Measurements from ENCODE around the gene TMEM42.

The TMEM42 gene

DNA sequence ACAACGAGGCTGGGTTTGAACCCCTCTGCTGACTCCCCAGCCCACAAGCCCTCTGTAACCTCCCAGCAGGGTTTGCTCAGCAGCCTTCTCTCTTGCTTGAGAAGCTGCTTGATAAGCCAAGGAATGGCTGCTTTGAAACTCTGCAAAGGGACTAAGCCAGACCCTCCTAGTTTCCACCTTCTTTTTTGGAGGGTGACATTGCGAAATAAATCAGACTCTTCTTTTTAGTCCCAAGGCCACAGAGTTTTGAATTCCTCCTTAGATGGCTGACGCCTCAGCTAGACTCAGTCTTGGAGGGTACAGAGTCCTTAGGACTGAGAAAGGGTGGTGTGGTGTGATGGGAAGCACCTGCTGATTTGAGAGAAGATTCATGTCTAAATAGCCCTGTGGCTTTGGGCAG lies 13.9 kb downstream of the TMEM42 start:
- DNase-seq, result no peak

DNA sequence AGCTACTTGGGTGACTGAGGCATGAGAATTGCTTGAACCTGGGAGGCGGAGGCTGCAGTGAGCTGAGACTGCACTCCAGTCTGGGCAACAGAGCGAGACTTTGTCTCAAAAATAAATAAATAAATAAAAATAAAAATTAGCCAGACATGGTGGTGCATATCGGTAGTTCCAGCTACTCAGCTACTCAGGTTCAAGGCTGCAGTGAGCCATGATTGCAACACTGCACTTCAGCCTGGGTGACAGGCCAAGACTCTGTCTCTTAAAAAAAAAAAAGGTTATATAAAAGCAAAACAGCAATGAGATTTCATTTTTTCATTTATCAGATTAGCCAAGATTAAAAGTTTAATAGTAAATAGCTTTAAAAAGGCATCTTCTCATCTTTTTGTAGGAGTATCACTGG lies 15.6 kb downstream of the TMEM42 start:
- no peak for DNase-seq

DNA sequence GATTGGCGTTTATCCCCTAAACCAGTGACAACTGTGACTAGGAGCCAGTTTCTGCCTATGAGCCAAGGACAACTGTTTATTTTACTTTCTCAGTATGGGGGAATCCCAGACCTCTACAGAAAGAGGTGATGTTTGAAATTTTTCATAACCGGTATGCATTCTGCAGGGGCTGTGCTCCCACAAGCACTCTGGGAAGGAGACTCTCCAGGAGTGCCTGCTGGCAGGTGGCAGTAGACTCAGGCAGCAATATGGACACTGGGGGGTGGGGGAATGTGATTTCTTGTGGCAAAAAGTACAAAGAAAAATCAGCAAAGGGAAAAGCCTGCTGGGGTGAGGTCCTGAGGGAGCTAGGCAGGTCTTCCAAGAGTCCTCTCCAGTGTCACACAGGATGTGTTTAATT lies 18.6 kb downstream of the TMEM42 start:
- no peak for DNase-seq

DNA sequence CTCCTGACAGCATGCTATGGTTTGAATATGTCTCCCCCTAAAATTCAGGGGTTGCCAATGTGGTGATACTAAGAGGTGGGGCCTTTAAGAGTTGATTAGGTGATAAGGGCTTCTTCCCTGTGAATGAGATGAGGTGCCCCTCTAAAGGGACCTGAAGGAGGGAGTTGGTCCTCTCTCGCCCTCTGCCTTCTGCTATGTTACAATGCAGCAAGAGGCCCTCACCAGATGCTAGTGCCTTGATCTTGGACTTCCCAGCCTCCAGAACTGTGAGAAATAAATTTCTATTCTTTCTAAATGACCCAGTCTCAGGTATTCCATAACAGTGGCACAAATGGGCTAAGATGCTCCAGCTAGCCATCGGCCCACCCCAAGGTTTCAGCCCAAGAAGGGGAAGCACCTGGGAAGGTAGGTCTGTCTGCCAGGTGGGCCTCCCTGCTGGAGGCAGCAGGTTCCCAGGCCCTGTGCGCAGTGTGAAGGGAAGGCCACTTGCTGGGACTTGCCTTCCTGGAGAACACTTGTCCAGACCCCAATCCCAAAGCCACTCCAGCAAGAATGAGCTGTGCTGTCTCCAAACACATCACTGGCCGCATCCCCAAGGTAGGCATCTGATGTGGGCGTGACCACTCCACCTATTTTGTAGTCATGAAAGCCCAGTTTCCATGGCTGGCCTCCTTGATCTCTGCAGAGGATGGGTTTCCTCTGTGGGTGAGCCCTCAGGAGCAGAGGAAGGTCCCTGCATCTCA lies 21.7 kb downstream of the TMEM42 start:
- no peak for DNase-seq

DNA sequence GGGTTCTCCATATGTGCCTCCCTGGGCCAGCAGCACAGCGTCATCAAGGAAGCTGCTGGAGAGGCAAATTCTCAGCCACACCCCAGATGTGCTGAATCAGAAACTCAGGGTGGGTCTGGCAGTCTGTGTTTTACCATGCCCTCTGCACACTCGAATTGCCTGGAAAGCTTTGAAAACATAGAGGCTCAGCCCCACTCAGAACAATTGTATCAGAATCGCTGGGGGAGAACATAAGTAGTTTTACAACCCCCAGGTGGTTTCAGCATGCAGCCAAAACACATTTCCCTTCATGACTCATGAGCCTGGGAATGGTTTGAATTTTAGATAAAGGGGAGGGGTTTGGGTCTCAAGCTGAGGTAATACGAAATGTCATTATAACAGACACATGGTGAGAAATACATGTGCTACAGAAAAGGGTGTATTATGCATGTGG lies 22.3 kb downstream of the TMEM42 start:
- no peak for DNase-seq

DNA sequence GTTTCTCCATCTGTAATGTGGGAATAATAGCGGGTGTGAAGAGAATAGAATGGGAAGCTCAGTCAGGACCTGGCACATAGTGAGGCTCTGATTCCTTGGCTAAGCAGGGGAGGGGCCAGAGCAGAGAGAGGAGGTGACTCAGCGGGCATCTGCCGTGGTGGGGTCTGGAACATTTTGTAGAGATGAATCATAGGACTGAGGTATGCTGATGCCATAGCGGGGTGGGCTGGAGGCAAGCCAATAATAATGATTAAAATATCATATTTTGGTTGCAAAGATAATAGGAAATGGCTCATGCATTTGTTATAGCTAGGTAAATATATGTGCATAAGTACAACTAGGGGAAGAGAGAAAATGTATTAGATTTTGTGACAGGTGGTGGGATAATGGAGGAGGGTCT lies 23.9 kb downstream of the TMEM42 start:
- DNase-seq, result no peak

DNA sequence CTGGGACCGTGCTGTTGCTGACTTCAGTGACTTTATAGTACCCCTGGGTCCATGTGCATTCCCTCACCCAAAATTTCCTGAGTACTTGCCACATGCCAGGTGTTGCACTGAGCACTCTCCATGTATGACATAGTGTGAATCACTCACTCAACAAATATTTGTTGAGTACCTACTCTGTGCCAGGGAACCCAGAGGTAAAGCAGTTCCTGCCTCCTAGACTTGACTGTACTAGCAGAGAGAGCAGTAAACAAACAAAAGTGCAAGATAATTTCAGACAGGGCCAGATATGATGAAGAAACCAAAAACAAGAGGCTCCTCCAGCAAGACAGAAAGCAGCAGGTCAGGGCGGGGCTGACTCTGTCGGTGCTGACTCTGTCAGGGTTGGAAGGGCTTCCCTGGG lies 24.8 kb downstream of the TMEM42 start:
- DNase-seq, result no peak

DNA sequence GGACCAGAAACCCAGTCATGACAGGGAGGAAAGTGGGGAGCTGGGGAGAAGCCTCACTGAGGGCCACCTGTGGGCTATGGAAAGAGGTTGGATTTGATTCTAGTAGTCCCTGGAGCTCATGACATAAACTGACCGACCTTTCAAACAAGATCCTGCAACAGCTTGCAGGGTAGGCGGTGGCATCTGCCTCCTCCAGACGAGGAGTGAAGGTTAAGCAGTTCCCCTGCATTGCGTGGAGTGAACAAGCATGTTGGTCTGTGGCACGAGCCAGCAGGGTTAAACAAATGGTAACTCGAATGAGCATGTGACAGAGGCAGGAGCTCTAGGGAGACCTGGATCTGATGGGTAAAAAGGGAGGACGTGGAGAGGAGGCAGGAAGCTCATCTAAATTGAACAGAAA lies 25.4 kb downstream of the TMEM42 start:
- DNase-seq, result no peak

DNA sequence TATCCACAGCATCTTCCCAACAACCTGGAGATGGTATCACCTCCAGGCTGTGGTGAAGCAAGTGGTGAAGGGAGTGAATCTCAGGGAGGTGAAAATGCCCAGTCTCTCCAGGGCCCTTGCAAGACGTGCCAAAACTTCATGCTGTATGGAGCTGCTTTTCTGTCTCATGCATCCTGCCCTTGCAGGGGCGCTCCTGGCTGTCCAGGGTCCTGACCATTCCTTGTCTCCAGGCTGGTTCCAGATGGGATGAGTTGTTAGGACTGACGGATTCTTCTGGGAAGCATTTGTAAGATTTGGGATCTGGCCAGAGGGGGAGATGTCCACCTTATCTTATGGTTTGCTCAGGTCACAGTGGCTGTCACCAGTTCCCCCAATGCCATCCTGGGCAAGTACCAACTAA lies 28.5 kb downstream of the TMEM42 start:
- DNase-seq, result no peak

DNA sequence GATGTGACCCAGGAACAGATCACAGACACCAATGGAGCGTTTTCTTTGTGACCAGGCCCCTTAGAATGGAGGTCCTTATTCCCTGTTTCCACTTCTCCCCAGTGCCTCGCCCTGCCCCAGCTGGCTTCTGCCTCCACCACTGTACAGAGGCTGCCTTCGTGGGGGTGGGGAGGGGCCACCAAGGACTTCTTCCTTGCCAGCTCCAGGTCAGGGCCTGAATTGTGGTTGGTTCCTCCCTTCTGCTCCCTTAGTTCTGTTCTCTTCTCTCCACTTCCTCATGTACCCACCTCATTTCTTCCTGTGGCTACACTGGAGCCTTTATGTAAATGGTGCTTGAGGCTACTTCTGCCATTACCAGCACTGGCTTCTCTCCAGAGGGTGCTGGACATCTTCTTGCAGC lies 29.1 kb downstream of the TMEM42 start:
- DNase-seq, result no peak

DNA sequence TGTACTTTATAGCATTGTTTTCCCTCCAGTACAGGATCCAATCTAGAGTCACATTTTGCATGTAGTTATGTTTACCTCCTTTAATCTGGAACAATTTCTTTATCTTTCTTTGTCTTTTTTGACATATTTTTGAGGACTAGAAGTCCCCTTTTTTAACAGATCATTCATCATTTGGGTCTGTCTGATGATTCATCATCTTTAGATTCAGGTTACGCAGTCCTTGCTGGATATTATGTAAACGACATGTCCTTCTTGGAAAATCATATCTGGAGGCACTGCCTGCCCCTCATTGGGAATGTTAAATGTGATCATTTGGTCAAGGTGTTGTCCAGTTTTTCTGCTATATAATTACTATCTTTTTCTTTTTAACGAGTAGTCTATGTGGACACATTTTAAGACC lies 31.0 kb downstream of the TMEM42 start:
- no peak for DNase-seq

DNA sequence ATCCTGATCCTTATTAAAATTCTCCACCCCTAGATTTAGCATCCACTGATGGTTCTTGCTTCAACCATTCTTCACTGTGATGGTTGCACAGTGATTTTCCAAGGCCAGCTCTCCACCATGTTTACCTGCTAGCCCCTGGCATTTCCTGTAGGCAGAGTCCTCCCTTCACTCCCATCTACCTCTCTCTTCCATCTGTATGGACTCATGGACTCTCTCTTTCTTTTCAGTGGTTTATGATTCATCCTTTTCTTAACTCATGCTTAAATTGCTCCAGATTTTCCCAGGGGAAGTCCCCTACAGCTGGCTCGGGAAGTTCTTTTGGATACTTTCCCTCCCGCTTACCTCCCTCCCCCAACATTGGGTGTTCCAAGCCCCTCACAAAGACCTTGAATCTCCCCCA lies 31.4 kb downstream of the TMEM42 start:
- no peak for DNase-seq

DNA sequence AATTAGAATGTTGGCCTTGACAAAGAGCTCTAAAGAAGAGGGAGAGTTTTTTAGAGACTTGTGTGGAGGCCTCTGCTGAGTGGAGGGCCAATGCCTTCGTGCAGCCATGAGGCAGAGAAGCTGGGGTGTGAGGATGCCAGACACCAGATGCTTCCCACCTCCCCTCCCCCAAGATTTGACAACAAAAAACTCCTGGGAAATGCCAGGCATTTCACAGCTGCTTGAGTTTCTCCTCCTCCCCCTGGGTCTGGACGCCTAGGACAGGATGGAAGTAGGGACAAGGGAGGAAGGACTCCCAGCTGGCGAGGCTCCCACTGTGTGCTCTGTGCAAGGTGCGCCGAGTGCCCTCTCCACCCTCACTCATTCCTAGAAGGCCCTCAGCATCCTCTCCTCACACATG lies 32.8 kb downstream of the TMEM42 start:
- no peak for DNase-seq

DNA sequence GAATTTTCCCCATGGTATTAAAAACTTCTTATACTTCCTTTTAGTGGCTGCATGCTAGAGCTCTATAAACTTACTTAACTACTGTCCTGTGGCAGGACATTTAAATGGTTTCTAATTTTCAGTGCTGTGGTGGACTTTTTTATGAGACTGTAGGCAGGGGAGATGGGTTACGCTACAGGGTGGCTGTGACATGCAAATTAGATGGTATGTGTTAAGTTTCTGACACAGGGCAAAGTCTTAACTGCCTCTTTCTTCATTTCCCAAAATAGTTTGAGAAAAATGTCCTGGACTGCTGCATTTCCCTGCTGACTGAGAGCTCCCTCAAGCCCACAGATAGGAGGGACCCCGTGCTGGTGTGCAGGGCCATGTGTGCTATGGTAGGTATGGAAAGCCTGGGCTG lies 34.7 kb downstream of the TMEM42 start:
- DNase-seq, result no peak

DNA sequence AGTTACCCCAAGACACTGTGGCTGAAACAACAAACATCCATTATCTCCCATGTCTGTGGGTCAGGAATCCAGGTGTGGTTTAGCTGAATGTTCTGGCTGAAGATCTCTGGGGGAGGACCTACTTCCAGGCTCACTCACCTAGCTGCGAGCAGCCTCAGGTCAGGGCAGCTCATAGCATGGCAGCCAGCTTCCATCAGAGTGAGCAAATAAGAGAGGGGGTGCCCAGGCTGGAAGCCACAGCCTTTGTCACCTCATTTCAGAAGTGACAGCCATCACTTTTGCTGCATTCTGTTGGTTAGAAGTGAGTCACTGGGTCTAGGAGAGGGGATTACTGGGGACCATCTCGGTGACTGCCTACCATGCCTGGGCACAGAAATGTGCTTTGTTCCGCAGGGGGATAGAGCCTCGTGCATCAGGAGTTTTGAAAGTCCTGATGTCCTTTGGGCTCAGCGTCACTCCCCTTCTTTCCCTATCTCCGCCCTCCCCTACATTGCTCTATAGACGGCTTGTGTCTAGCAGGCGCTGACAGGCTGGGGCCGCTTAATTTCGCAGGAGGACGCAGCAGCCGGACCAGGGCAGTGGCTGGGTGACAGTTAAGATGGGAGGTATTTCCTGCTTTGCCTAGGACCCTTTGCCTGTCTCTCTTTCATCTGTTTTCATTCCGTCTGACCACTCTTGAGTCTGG lies 38.1 kb downstream of the TMEM42 start:
- DNase-seq, result no peak

DNA sequence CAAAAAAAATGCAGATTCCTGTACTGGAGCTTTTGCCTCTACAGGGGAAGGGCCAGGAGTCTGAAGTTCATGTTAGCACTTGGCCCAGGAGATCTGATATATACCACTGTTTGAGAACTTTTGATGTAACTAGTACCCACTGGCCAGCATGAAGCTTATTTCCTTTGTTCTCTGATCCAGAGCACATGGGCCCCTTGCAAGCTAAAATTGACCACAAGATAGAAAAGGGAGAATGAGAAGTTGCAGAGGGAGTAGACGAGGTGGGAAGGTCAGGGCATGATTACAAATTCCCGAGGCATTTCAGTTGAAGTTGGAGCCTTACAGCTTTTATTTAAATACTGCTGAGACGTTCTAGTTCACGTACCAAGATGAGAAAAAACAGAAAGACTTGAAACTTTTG lies 40.9 kb downstream of the TMEM42 start:
- no peak for DNase-seq

DNA sequence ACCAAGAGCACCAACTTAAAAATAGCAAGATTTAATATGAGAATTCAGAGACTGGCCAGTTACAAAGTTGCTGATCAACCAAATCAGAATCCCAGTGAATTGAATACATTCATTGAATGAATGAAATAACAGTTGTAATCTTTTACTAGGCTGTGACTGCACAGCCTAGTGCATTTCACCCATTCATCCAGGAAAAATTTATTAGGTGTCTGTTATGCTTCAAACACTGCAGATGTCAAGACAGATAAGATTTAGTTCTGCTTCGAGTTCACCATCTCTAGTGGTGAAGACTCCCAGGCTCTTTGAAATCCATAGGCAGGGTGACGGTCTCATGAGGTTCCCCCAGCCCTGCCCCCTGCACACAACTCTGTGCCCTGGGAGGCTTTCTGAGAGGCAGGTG lies 41.6 kb downstream of the TMEM42 start:
- no peak for DNase-seq

DNA sequence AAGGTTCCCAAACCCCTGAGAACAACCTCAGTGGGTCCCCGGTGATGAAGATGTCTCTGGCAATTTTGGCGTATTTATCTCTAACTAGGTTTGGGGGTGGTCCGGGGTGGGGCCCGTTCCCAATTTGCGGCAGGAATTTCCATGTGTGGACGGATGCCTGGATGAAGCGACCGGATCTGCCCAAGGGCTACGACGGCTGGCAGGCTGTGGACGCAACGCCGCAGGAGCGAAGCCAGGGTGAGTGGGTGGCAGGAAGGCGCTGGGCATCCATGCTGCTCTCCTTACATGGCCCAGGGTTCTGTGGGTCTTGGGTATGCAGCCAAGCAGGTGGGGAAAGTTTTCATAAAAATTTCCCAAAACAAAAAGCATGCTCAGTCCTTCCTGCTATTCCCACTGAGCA lies 42.0 kb downstream of the TMEM42 start:
- DNase-seq, result no peak

DNA sequence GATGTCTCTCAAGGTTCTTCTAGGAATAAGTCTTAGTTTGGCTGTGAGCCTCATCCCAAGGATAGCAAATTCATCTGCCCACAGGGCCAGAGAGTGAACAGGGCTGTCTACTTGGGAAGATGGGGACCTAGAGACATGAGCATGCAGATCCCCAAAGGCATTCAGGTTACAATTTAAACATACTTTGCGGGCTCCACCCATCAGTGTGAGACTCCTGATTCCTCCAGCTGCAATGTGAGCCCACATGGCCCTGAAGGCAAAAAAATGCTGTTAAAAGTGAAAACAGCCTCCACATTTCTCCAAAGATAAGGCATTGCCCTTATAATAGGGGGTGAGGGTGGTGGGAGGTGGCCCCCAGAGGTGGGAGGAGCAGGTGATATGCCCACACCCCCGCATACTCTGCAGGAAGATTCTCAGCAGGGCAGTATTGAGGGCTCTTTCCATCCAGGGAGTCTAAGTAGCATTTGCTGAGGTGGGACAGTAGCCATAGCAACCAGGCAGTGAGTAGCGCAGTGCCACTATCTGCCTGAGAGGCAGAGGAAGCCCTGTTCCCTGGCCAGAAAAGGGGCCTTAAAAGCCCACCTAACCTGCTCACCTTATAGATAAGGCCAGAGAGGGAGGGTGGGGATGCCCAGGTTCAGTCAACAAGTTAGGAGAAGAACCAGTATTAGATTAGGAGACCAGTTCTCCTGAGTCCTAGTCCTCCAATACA lies 43.9 kb downstream of the TMEM42 start:
- peak; percentile 5 for DNase-seq

DNA sequence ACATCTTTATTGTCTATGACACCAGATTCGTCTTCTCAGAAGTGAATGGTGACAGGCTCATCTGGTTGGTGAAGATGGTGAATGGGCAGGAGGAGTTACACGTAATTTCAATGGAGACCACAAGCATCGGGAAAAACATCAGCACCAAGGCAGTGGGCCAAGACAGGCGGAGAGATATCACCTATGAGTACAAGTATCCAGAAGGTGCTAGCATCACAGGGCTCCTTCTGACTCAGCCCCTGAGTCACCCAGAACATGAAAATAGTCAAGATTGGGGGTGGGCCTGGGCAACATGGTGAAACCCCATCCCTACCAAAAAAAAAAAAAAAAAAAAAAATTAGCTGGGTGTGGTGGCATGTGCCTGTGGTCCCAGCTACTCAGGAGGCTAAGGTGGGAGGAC lies 45.3 kb downstream of the TMEM42 start:
- DNase-seq, result no peak

DNA sequence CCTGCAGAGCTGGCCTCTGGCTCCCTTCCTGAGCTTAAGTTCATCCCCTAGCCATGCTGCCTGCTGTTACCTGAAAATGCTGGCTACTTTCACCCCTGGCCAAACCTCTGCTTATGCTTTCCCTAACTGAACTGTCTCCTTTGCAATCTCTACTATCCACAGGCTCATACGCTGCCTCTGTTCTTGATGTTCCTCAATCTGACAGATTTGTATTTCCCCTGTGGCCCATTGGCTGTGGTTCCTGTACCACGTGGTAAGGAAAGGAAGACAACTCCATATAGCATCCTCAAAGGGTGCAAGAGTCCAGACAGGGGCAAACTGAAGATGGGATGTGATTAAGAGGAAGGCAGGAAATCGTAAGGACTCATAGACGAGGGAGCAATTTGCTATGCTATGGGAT lies 45.9 kb downstream of the TMEM42 start:
- no peak for DNase-seq

DNA sequence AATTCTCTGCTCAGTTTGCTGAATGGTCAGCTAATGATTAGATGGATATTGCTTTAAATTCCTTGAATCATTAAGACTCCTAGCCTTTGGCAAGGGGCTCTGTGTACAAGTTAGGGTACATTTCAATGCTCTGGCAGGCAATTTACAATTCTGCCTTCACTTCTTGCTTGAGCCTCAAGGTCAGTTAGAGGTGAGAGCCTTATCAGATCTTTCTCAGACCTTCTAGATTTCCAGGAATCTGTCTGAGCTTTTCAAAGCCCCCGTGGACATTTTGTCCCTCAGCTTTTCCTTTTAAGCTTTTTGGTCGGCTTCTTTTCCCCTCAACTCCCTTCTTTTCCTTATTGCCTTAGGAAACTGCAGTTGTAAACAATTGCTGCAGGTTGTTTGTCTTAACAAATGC lies 47.4 kb downstream of the TMEM42 start:
- no peak for DNase-seq

DNA sequence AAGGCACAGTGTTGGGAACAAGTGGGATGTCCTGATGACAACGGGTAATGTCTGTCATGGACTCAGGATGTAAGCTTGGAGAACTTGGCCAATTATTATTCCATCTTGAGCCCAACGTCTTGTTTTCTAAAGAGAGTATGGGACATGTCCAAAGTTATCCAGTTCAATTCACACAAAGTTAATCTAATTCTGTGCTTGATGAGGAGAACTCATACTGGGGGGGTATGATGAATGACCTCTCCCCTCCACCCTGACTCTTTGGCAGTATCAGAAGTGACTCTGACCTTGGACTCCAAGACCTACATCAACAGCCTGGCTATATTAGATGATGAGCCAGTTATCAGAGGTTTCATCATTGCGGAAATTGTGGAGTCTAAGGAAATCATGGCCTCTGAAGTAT lies 49.0 kb downstream of the TMEM42 start:
- no peak for DNase-seq

DNA sequence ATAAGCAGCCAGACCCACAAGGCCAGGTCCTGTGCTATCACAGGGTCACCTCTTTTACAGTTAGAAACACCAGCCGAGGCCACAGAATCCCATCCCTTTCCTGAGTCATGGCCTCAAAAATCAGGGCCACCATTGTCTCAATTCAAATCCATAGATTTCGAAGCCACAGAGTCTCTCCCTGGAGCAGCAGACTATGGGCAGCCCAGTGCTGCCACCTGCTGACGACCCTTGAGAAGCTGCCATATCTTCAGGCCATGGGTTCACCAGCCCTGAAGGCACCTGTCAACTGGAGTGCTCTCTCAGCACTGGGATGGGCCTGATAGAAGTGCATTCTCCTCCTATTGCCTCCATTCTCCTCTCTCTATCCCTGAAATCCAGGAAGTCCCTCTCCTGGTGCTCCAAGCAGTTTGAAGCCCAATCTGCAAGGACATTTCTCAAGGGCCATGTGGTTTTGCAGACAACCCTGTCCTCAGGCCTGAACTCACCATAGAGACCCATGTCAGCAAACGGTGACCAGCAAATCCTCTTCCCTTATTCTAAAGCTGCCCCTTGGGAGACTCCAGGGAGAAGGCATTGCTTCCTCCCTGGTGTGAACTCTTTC lies 52.3 kb downstream of the TMEM42 start:
- peak; percentile 79 for DNase-seq

Measured in NCI-H82 (cell line).